ENCODE results near the gene QPRT. TPM values are rescaled to one million over a fixed set of nuclear protein-coding genes. Genes with fewer than 3 reads are reported as not detected.
"Not testable (repeated sequence)": the region's sequence is repeated elsewhere in the genome, so short reads cannot be mapped to it uniquely, and the experiment has no call there.

Gene QPRT
- total and polyA plus RNA-seq, 2 of the 8 experiments (the other 6 are each of a cell fraction or from before 2014, with no cell fraction given): 89.0 to 102 TPM

GRCh38 chr16:29689490-29690351, 10.7 kb downstream of the QPRT start:
- H2BK120ac ChIP-seq (replicated peaks; ENCODE audit: low read depth, low read length); H3K4me2 ChIP-seq (ENCODE audit: insufficient read depth in 1 of 2, low read depth in 2 of 2, low read length in 2 of 2); H2AFZ ChIP-seq (ENCODE audit: low read length); H3K36me3 ChIP-seq (ENCODE audit: control insufficient read depth in 2 of 4, insufficient read depth in 4 of 4, low read length in 3 of 4); H2BK12ac ChIP-seq (ENCODE audit: low read depth, low read length); H2AK5ac ChIP-seq (ENCODE audit: low read depth, low read length); H3K56ac ChIP-seq (replicated peaks; ENCODE audit: insufficient read length, low read depth, low read length); H3K4me3 ChIP-seq (ENCODE audit: extremely low read depth in 1 of 4, insufficient read depth in 2 of 4, low read depth in 3 of 4, low read length in 4 of 4); H3K9ac ChIP-seq (replicated peaks in 1 of 4; ENCODE audit: extremely low read depth in 1 of 4, low read depth in 3 of 4, low read length in 3 of 4); H3K27me3 ChIP-seq (replicated peaks in 1 of 4; ENCODE audit: control insufficient read depth in 3 of 4, extremely low read depth in 1 of 4, insufficient read depth in 3 of 4, low read length in 3 of 4); H2BK15ac ChIP-seq (ENCODE audit: low read length); H2BK20ac ChIP-seq (ENCODE audit: low read length); H3K14ac ChIP-seq (ENCODE audit: insufficient read length); H4K8ac ChIP-seq (ENCODE audit: extremely low read depth, insufficient read depth, low read length); H4K91ac ChIP-seq (replicated peaks; ENCODE audit: insufficient read length, low read length); H3K23me2 ChIP-seq (ENCODE audit: low read depth, low read length); H4K5ac ChIP-seq (ENCODE audit: insufficient read length, low read depth, low read length); FAIRE-seq; H2BK5ac ChIP-seq (ENCODE audit: low read depth, low read length); H3K4me1 ChIP-seq (replicated peaks in 1 of 4; ENCODE audit: control insufficient read depth in 3 of 4, insufficient read depth in 4 of 4, low read length in 3 of 4); DNase-seq (ENCODE audit: low read depth in 1 of 2, low spot score in 2 of 2); H3K4ac ChIP-seq (replicated peaks; ENCODE audit: insufficient read length, low read depth, low read length); H3K18ac ChIP-seq (ENCODE audit: extremely low read depth, low read length); H3K9me3 ChIP-seq (ENCODE audit: insufficient read depth in 2 of 2, low read depth in 1 of 2, low read length in 1 of 2); H3K23ac ChIP-seq (ENCODE audit: insufficient read length); H3K27ac ChIP-seq (ENCODE audit: low read depth, low read length): not testable (repeated sequence)
- POLR2A ChIA-PET (ENCODE audit: partially characterized antibody): interaction anchor here (0.6 to 9.8 kb wide), 6 partner anchors 8 to 72 kb away, joined by 3 to 130 read pairs (median 6); partner anchors contain the start of gene QPRT
- peaks cover 12% of the 10 kb centered on the region for H3K79me1 ChIP-seq (ENCODE audit: low read depth, low read length)
- H4K20me1 ChIP-seq (replicated peaks in 1 of 2; ENCODE audit: control insufficient read depth in 1 of 2, insufficient read depth in 2 of 2, low read length in 2 of 2): peaks cover 0 to 11% of the 10 kb centered on the region in 2 experiments
- peaks cover 0 to 62% of the 10 kb centered on the region in 2 experiments; a peak in 2 of 4 replicates for H3K79me2 ChIP-seq (ENCODE audit: control insufficient read depth in 1 of 2, insufficient read depth in 2 of 2, low read length in 2 of 2)
- peak; percentile 63; the same call in 1 of the 2 replicates for TF ChIP-seq KDM1A (IDR thresholded peaks at IDR 0.05; ENCODE audit: borderline replicate concordance, low read length)
- WGBS, 2 experiments (ENCODE audit: extremely low coverage in 1 of 2, insufficient coverage in 1 of 2, insufficient read length in 1 of 2, insufficient replicate concordance in 2 of 2, low coverage in 1 of 2, low lambda C conversion rate in 2 of 2, missing lambda C conversion rate in 1 of 2): 94% methylated on average over 23 of the region's 23 CpGs; no CpG with 5 or more reads in 1 of the 2 experiments
- CTCF ChIA-PET (ENCODE audit: partially characterized antibody): interaction anchor here (0.9 to 2.5 kb wide), 3 partner anchors 10 to 40 kb away, joined by 5 to 14 read pairs (median 8); no protein-coding TSS in a partner anchor
